K562 (cell line): Measurements from ENCODE around the gene TM7SF3. TPM values are rescaled to one million over a fixed set of nuclear protein-coding genes. Genes with fewer than 3 reads are reported as not detected.

Experiments
- CBX1 ChIP-seq: sonication (generic); IDR thresholded peaks from 2 replicates; pipeline ENCODE4 v1.6.1; 2016; ENCODE audit warnings: antibody characterized with exemption, low read depth, mild to moderate bottlenecking
- CEBPB ChIP-seq: fragments of 450-650 bp; IDR thresholded peaks from 2 replicates; pipeline ENCODE4 v1.6.1; 2016; ENCODE audit warnings: missing genetic modification characterization, missing compliant biosample characterization
- JUN ChIP-seq, 2 experiments: sonication (generic) in 1 of 2; formaldehyde crosslinking in 1 of 2; IDR thresholded peaks; 2 replicates each; pipeline versions ENCODE4 v1.6.1 to v1.8.0; 2012 to 2022; ENCODE audit warnings: borderline replicate concordance in 2 of 2, mild to moderate bottlenecking in 2 of 2, improper control_type of control experiment in 1 of 2, low read depth in 1 of 2, low read length in 1 of 2, missing genetic modification reagents in 1 of 2
- KDM2B ChIP-seq: fragments of 250-450 bp; sonication (Bioruptor Pico); IDR thresholded peaks from 2 replicates; pipeline ENCODE4 v1.8.0; 2021; ENCODE audit warnings: mild to moderate bottlenecking, moderate library complexity
- KLF10 ChIP-seq: fragments of 250-450 bp; sonication (Bioruptor Pico); IDR thresholded peaks from 2 replicates; pipeline ENCODE4 v1.6.1; 2021; ENCODE audit warnings: matching md5 sums
- NFE2 ChIP-seq: IDR thresholded peaks from 2 replicates; pipeline ENCODE4 v1.6.1; 2014; ENCODE audit warnings: antibody characterized with exemption, low read depth
- NFIC ChIP-seq: fragments of 450-650 bp; IDR thresholded peaks from 2 replicates; pipeline ENCODE4 v1.6.1; 2017; ENCODE audit warnings: mild to moderate bottlenecking, inconsistent platforms
- NR4A1 ChIP-seq, 2 experiments: fragments of 250-450 bp in 1 of 2; fragments of 450-650 bp in 1 of 2; sonication (Bioruptor Pico) in 1 of 2; IDR thresholded peaks; 2 replicates each; pipeline versions ENCODE4 v1.4.0 to v1.6.1; 2016 to 2020; ENCODE audit warnings: mild to moderate bottlenecking in 2 of 2, missing compliant biosample characterization in 1 of 2, missing genetic modification characterization in 1 of 2, moderate library complexity in 1 of 2
- NUFIP1 ChIP-seq: fragments of 450-650 bp; IDR thresholded peaks from 2 replicates; pipeline ENCODE4 v1.6.1; 2018; ENCODE audit not compliant: partially characterized antibody
- POLR2G ChIP-seq: fragments of 200-400 bp; formaldehyde crosslinking; IDR thresholded peaks from 2 replicates; pipeline ENCODE4 v1.6.1; 2017; ENCODE audit warnings: low read depth, mild to moderate bottlenecking, antibody characterized with exemption, low read length, moderate library complexity
- RBBP5 ChIP-seq: fragments of 200-600 bp; sonication (generic); IDR thresholded peaks from 2 replicates; pipeline ENCODE4 v1.6.1; 2012; ENCODE audit warnings: borderline replicate concordance, mild to moderate bottlenecking, low read length, control low read depth, inconsistent platforms; ENCODE audit not compliant: insufficient read depth, poor library complexity, severe bottlenecking
- RCOR1 ChIP-seq, 2 experiments: IDR thresholded peaks; 2 replicates each; pipeline ENCODE4 v1.6.1; 2012; ENCODE audit warnings: low read depth in 2 of 2, low read length in 2 of 2, borderline replicate concordance in 1 of 2, improper control_type of control experiment in 1 of 2
- RFX1 ChIP-seq: fragments of 450-650 bp; IDR thresholded peaks from 2 replicates; pipeline ENCODE4 v1.6.1; 2016; ENCODE audit warnings: mild to moderate bottlenecking, moderate library complexity
- SNIP1 ChIP-seq: fragments of 450-650 bp; IDR thresholded peaks from 2 replicates; pipeline ENCODE4 v1.7.1; 2017; ENCODE audit warnings: low read depth, mild to moderate bottlenecking
- ZHX1 ChIP-seq: fragments of 150-350 bp; conservative IDR thresholded peaks from 2 replicates; pipeline ENCODE4 v1.6.1; 2014; ENCODE audit warnings: low read length
- ZNF121 ChIP-seq: sonication (generic); formaldehyde crosslinking; conservative IDR thresholded peaks from 2 replicates; pipeline ENCODE4 v1.8.0; 2022; ENCODE audit warnings: missing genetic modification reagents
- ZNF586 ChIP-seq: fragments of 450-650 bp; formaldehyde crosslinking; conservative IDR thresholded peaks from 2 replicates; pipeline ENCODE4 v1.4.0; 2020; ENCODE audit warnings: mild to moderate bottlenecking, moderate library complexity
- ZNF830 ChIP-seq: fragments of 250-450 bp; sonication (Bioruptor Pico); IDR thresholded peaks from 2 replicates; pipeline ENCODE4 v1.5.0; 2021; ENCODE audit warnings: mild to moderate bottlenecking
- polyA plus RNA-seq, 8 experiments: library from polyadenylated mRNA; depleted of rRNA in 4 of 8; stranded (reverse) in 5 of 8; unstranded in 3 of 8; fragments of >200 nt; fragmentation: Nextera tagmentation in 2 of 8; fragmentation: Illumina TruSeq in 1 of 8; extraction: Ambion mirVana in 2 of 8; extraction: Trizol in 1 of 8; gene quantifications; 2 replicates each; pipeline versions ENCODE4 v1.2.1 to v1.2.3, GENCODE V29; 2011 to 2014; ENCODE audit warnings: inconsistent platforms in 1 of 8, missing spikeins in 1 of 8
- total RNA-seq, 7 experiments: library from RNA; depleted of rRNA in 6 of 7; stranded (reverse); fragments of >200 nt in 6 of 7; fragmentation: Illumina TruSeq in 2 of 7; extraction: Trizol in 2 of 7; gene quantifications; 2 replicates each; pipeline versions ENCODE4 v1.2.1 to v1.2.3, GENCODE V29; 2011 to 2021; ENCODE audit warnings: low replicate concordance in 1 of 7
- TF ChIP-seq, protein P1 (sequence below): conservative IDR thresholded peaks from 2 replicates; pipeline ENCODE4 v1.6.1; 2011; ENCODE audit warnings: low read depth, mild to moderate bottlenecking, low read length; ENCODE audit not compliant: control insufficient read depth

Gene TM7SF3
- total and polyA plus RNA-seq, 9 of the 15 experiments (the other 6 are each of a cell fraction or from before 2014, with no cell fraction given) = 9.3 to 90.4 (median 24.8) TPM

DNA sequence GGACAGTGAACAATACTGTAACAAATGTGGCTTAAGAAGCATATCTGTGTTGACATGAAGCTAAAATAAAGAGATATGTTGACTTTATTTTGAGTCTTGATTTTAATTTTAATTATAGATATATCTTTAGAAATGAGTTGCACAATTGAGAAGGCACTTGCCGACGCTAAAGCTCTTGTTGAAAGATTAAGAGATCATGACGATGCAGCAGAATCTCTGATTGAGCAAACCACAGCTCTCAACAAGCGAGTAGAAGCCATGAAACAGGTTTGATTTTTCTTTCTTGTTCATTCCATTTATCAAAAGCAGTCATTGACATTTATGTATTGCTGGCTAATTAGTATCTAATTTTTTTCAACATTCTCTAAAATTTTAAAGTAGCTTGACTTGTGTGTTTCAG is 60.2 kb downstream of the TM7SF3 start (continued):
- TF ChIP-seq RCOR1 (IDR thresholded peaks at IDR 0.05; ENCODE audit: borderline replicate concordance in 1 of 2, low read depth in 2 of 2, low read length in 2 of 2) = peak in 1 of 2 experiments; percentile 78; a peak in 2 of 4 replicates
- no peak for TF ChIP-seq ZHX1
- no peak for TF ChIP-seq ZNF586 (CRISPR knock-in tag)
- TF ChIP-seq RFX1 = no peak
- no peak for TF ChIP-seq POLR2G
- TF ChIP-seq SNIP1 = no peak
- TF ChIP-seq ZNF121 (CRISPR knock-in tag) = no peak
- TF ChIP-seq RBBP5 = no peak
- TF ChIP-seq NUFIP1 = no peak
- no peak for TF ChIP-seq ZNF830
- no peak for TF ChIP-seq NFIC
- no peak for TF ChIP-seq KLF10
- no peak for TF ChIP-seq JUN (IDR thresholded peaks at IDR 0.05; ENCODE audit: borderline replicate concordance, low read depth, low read length)
- no peak for TF ChIP-seq JUN (CRISPR knock-in tag; IDR thresholded peaks at IDR 0.05; ENCODE audit: borderline replicate concordance)
- TF ChIP-seq CEBPB (tag) = peak; percentile 81
- peak; percentile 43; the same call in 1 of the 2 replicates for TF ChIP-seq NFE2
- TF ChIP-seq KDM2B (CRISPR knock-in tag) = no peak
- TF ChIP-seq NR4A1 (CRISPR knock-in tag; IDR thresholded peaks at IDR 0.05) = no peak
- TF ChIP-seq NR4A1 (tag; IDR thresholded peaks at IDR 0.05) = no peak
- no peak for TF ChIP-seq CBX1
- TF ChIP-seq, protein P1, sequence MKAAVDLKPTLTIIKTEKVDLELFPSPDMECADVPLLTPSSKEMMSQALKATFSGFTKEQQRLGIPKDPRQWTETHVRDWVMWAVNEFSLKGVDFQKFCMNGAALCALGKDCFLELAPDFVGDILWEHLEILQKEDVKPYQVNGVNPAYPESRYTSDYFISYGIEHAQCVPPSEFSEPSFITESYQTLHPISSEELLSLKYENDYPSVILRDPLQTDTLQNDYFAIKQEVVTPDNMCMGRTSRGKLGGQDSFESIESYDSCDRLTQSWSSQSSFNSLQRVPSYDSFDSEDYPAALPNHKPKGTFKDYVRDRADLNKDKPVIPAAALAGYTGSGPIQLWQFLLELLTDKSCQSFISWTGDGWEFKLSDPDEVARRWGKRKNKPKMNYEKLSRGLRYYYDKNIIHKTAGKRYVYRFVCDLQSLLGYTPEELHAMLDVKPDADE = no peak
- TF ChIP-seq, all 486 proteins: peak for 9
